HG03280 (cell line): ENCODE data around the gene AFF2.

Source experiments
- ATAC-seq: cut with Tn5 transposase; IDR thresholded peaks from one replicate; pipeline ENCODE4 v1.9.1; 2021; ENCODE audit warnings: mild to moderate bottlenecking, moderate library complexity; ENCODE audit not compliant: unreplicated experiment

AFF2 gene

DNA sequence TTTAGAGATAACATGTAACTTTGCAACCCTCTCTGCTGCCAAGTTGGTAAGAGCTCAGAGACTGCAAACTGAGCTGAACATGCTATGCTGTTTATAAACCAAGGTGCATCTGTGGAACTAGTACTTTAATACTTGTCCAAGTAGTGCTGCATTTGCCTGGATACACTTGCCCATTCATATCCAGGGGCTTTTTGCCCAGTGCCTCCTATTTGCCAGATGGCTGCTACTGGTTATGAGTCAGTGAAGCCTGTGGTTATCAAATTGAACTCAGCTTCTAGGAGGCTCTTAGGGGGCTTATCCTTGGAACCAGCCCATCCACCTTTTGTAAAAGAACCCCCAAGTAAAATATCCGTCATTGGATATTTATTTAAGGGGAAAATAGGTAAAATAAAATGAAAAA lies 79.6 kb downstream of the AFF2 start:
- ATAC-seq: no peak

DNA sequence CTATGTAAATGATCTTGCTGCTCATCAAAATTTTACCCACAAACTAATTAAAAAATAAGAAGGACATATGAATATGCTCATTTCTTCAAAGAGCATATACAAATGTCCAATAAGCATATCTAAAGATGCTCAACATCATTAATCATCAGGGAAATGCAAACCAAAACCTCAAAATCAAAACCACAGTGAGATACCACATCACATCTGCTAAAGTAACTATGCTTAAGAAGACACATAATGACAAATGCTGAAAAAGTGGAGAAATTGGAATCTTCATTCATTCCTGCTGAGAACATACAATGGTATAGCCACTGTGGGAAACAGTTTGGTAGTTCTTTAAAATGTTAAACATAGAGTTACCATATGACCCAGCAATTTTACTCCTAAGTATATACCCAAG lies 81.9 kb downstream of the AFF2 start:
- ATAC-seq: no peak

- ATAC-seq: no peak
Observed at GRCh38 chrX:148588649-148589310, 88.4 kb downstream of the AFF2 start.

- no peak for ATAC-seq
Observed at GRCh38 chrX:148592595-148592994, 92.2 kb downstream of the AFF2 start.

DNA sequence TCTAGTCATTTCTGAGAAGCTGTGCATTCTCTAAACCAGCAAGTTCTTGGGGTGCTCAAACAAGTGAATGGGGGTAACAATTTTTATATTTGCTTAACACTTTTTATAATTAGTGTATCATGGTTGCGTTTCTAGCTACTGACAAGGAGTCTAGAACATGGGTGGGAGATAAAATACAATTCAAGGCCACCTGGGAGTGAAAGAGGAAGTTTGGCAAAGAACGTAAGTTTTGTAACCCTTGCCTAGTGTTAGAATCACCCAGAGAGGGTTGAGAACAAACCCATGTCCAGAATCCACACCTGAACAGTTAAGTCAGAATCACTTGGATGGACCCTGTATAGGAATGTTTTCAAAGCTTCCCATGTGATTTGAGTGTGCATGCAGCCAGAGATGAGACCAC lies 92.7 kb downstream of the AFF2 start:
- no peak for ATAC-seq

DNA sequence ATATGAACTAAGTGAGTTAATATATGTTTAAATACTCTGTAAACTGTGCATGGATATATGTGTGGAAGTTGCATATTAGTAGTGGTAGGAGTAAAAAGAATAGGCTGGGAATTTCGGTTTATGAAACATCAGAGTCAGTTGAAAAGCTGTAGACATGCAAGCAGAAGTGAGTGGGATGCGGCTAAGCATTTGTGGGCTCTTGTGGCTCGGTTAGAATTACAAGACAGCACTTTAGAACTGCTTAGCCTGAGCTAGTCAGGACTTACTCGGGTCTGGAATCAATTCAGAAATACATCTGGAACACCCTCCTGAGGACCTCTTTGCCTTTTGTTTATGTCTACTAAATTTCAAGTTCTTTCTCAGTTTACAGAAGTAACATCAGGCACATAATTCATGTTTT lies 93.6 kb downstream of the AFF2 start:
- no peak for ATAC-seq

DNA sequence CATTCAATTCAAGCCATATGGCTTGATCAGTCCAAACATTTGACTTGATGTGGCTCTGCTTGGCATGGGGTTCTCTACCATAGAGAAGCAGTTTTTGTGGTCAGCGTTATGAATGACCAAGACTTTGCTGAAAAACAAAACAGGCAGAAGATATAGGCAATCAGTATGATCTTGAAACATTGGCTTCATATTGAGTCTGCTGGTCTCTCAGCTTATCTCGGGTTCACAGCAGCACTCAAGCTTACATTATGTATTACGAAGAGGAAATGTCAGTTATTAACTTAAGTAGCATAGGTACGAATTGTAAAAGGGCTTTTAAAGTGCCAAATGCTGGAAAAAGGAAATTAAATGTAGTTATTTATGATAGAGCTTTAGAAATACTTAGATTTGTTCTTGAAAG lies 99.0 kb downstream of the AFF2 start:
- ATAC-seq: no peak

GRCh38 chrX:148600131-148600530 lies 99.7 kb downstream of the AFF2 start:
- ATAC-seq: no peak

GRCh38 chrX:148600581-148600980 lies 100.2 kb downstream of the AFF2 start:
- ATAC-seq: no peak

DNA sequence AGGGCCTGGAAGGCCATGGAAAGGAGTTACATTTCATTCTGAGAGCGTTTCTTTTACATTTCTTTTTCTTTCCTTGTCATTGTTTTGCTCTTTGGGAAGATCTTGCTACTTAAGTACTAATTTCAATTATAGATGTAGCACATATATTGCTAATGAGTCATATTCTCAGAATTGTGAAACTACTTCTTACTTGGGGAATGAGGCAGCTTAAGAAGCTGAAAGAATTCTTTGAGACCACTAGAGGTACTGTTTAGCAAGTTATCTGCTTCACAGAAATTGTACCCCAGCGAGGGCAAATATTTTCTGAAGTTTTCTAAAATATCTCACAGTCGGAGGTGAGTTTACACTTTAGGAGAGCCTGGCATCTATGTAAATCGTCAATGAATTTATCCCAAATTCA lies 100.6 kb downstream of the AFF2 start:
- ATAC-seq: no peak

- peak; percentile 74 for ATAC-seq
Observed at GRCh38 chrX:148609515-148610327, 109.3 kb downstream of the AFF2 start.

- ATAC-seq: peak; percentile 58
Observed at GRCh38 chrX:148610328-148610698, 109.9 kb downstream of the AFF2 start.

GRCh38 chrX:148611993-148612392 lies 111.6 kb downstream of the AFF2 start:
- ATAC-seq: no peak

- no peak for ATAC-seq
Observed at GRCh38 chrX:148612431-148612830, 112.0 kb downstream of the AFF2 start.

DNA sequence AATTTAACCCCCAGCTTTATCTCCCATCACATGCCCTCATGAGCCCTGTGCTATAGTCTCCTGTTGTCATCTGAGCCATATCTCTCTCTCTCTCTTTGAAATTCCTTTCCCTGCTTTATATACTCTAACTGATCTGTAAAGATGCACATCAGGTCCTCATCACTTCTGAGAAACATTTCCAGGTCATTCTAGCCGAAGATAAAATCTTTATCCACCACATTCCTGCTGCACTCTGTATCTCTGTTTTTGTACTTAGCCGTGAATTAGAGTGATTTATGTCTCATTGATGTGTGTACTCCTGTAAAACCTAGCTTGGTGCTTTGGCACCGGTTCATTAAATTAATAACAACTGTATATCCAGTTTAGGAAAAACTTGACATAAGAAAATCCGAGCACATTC lies 113.2 kb downstream of the AFF2 start:
- no peak for ATAC-seq

- ATAC-seq: no peak
Observed at GRCh38 chrX:148615491-148615890, 115.1 kb downstream of the AFF2 start.

DNA sequence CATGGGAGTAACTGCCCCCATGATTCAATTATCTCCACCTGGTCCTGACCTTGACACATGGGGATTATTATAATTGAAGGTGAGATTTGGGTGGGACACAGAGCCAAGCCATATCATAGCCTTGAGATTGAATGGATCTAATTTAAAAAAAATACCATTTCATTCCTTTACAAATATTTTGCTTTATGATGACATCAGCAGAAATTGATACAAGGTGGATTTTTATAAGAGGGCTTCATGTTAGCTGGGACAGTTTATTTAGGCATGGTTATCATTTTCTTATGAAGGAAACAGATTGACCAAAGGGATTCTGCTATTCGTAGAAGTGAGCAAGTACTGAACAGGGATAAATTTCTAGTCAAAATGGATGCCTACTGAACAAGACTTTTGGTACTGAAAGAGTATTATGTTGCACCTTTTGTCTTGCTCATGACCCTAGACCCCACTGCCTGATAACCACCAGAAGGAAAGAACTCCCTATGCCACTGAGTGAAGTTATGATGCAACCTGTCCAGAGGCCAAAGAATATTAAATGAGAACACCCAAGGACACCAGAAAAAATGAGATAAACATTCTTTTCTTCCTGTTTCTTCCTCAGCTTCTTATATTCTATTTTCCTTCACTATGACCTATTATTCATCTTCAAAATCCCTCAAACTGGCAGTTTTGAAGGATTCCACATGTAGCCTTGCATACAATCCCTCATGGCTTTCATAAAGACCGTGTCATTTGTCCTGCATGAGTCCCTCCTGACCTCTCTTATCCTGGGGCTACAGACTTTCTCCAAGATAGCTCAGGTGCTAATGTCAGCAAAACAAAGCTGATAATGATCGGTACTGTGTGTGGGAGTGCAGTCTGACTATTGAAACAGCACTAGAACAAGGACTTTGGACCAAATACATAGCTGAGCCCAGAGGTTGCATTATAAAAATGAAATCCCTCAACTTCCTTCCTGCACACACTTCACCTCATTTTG lies 118.3 kb downstream of the AFF2 start:
- ATAC-seq: no peak

GRCh38 chrX:148620023-148620422 lies 119.6 kb downstream of the AFF2 start:
- no peak for ATAC-seq

DNA sequence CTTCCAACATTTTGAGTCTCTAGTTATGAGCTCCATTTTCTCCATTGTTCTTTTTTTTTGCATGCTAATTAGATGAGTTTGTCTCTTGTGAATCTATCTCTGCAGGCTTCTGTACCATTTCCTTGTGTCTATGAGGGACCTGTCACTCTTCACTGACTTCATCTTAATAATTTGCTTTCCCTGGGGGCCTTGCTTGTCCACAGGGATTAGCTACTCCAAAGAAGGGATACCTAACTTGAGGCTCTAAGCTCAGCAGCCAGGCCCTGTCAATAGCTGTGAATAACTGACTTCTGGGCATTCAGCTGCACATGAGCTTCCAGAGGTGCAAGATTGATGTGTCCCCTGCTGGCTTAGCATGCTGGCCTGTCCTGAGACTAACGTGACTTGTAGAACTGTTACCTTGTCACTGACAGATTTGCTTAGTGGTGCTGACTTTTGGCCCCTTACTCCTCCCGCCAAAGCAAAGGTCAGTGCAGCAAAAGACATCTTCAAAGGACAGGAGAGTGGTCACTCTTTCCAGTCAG lies 124.6 kb downstream of the AFF2 start:
- no peak for ATAC-seq

DNA sequence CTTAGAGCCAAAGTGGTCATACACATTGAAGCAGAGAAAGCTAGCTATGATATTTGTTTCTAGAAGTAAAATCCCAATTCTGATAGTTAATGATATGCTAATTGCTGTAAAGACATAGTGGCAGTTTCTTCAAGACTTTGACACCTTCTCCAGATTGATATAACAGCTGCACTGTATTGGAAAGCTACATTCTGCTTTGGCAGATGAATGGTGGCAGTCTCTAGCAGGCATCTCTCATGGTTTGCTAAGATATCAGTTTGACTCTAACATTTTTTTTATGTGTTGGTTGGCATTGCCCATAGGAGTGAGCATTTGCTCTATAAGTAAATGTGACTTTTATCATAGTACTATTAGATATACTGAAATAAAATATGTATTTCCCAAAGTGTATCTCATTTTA lies 128.2 kb downstream of the AFF2 start:
- no peak for ATAC-seq

GRCh38 chrX:148629434-148629833 lies 129.0 kb downstream of the AFF2 start:
- ATAC-seq: no peak
